Renal cortical epithelial cell (primary cell): Measurements from ENCODE around the gene TDRD5. TPM values are rescaled to one million over a fixed set of nuclear protein-coding genes. Genes with fewer than 3 reads are reported as not detected.
"Not testable (repeated sequence)": the region's sequence is repeated elsewhere in the genome, so short reads cannot be mapped to it uniquely, and the experiment has no call there.

ENCODE experiments used
- DNase-seq: peaks from one replicate; pipeline ENCODE4 v3.0.0-alpha.2; 2011; ENCODE audit warnings: low read depth
- total RNA-seq: library from RNA; depleted of rRNA; stranded (reverse); fragments of >200 nt; gene quantifications from 2 replicates; pipeline ENCODE4 v1.2.3, GENCODE V29; 2014

The TDRD5 gene
- total RNA-seq, 1 donor from 2014 or later, result 0.10 TPM

DNA sequence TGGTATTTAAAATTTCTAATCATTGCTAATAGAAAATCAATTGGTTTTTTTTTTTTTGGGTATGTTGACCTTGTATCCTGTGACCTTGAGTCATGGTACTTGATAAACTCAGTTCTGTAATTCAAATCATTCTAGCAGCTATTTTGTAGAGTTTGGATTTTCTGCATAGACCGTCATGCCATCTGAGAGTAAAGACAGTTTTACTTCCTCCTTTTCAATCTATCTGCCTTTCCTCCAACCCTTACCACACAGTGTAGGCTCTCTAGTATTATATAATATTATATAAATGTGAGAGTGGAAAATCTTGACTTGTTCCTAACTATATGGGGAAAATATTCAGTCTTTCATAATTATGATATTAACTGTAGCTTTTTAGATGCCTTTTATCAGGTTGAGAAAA lies 7.0 kb downstream of the TDRD5 start:
- no peak for DNase-seq

DNA sequence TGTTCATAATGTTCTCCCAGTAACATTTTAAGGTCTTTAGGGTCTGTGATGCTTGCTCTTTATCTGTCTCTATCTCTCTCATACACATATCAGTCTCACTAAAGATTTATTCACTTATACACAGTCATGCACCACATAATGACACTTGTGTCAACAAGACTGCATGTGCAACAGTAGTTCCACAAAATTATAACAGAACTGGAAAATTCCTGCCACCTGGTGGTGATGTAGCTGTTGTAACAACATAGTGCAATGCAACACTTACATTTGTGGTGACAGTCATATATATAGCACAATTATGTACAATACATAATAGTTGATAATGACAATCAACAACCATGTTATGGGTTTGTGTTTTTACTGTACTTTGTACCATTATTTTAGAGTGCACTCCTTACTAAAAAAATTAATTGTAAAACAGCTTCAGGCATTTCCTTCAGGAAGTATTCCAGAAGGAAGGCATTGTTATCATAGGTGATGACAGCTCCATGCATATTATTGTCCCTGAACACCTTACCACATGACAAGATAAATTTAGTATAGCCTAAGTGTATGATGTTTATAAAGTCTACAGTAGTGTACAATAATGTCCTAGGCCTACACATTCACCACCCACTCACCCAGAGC lies 8.1 kb downstream of the TDRD5 start:
- DNase-seq, result peak; percentile 57

DNA sequence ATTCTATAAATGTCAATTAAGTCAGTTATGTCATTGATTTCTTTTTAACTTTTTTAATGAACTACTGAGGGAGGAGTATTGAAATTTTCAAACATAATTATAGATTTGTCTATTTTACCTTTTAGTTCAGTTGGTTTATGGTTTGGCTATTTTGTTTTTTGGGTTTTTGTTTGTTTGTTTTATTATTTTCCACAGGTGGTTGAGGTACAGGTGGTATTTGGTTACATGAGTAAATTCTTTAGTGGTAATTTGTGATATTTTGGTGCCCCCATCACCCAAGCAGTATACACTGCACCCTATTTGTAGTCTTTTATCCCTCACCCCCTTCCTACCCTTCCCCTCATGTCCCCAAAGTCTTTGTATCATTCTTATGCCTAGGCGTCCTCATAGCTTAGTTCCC lies 9.5 kb downstream of the TDRD5 start:
- DNase-seq, result no peak

DNA sequence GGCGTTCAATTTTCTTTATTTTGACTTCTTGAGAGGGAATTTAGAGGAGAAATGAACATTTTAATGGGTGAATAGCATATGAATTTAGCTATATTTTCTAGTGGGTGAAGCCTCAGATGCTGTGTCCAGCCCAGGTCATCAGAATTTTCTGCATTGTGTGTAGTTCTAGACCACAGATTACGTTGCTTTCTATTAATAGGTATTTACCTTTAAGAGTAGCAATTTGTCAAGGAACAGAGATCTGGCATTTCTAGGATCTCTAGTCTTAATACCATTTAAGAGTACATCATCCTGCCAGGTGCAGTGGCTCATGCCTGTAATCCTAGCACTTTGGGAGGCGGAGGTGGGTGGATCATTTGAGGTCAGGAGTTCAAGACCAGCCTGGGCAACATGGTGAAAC lies 20.7 kb downstream of the TDRD5 start:
- DNase-seq, result no peak

DNA sequence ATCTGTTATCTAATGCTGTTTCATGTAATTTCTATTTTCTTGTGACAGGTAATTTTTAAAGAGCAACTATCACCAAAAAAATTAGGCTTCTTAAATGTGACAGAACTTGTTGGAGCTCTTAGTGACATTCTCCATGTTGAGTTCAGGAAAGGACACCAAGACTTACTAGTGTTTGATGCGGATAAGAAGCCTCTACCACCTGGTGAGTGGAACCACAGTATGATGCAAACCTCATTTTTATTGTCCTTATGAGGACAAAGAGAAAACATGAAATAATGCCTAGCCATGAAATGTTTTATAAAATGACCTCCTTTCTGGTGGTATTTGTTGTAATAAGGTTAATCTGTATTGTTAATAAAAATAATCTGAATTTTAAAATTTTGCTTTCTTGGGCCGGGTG lies 39.1 kb downstream of the TDRD5 start:
- no peak for DNase-seq

DNA sequence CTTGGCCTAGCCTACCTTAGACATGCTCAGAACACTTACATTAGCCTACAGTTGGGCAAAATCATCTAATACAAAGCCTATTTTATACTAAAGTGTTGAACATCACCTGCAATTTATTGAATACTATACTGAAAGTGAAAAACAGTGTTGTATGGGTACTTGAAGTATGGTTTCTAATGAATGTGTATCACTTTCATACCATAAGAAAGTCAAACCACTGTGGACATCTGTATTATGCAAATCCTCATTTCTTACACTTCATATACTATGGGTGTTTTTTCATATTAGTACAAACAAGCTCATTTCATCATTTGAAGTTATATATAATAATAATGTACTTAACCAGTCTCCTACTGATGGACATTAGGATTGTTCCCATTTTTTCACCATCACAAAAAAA lies 41.2 kb downstream of the TDRD5 start:
- DNase-seq, result no peak

DNA sequence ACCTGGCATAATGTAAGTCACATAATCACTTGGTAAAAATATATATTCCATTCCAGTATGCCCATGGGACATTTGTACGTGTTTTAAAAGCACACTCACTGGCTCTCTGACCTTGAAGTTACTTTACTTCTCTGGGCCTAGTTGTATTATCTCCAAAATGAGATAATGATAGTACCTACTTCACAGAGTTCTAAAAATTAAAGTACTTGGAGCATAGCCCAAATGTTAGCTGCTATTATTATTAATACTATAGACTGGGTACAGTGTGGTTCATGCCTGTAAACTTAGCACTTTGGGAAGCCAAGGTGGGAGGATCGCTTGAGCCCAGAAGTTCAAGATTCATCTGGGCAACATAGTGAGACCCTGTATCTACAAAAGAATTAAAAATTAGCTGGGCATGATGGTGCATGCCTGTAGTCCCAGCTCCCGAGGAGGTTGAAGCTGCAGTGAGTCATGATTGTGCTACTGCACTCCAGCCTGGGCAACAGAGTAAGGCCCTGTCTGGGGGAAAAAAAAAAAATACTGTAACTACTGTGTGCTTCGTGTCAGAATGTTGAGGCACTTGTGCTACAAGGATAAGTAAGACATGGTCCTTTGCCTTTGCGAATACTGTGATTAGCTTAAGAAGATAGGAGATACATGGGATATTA lies 45.7 kb downstream of the TDRD5 start:
- no peak for DNase-seq

DNA sequence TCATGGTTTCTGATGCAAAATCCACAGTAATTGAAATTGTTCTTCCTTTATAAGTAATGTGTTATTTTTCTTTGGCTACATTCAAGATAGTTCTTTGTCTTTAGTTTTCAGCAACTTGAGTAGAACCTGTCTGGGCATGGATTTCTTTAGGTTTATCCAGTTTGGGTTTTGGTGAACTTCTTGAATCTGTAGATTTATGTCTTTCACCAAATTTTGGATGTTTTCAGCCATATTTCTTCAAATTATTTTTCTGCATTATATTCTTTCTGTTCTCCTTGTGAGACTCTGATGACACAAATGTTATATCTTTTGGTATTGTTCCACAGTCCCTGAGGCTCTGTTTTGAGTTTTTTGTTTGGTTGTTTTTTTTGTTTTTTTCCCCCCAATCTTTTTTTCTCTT lies 69.4 kb downstream of the TDRD5 start:
- no peak for DNase-seq

DNA sequence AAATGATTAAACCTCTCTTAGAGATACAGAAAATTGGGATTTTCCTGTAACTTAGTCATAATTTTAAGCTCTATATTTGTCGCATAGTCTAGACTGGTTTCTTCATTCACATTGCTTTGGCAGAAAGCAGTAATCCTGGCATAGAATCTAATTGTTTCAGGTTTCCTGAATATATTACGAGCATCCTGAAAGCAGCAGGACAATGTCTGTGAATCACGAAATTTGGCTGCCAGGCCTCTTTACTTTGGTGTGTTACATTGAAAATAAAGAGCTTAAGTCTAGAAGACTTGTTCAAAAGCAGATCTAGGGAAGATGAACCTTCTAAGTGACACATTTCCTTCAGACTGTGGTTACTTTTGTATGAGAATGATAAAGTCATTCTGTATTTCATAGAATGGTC lies 72.2 kb downstream of the TDRD5 start:
- DNase-seq, result no peak

DNA sequence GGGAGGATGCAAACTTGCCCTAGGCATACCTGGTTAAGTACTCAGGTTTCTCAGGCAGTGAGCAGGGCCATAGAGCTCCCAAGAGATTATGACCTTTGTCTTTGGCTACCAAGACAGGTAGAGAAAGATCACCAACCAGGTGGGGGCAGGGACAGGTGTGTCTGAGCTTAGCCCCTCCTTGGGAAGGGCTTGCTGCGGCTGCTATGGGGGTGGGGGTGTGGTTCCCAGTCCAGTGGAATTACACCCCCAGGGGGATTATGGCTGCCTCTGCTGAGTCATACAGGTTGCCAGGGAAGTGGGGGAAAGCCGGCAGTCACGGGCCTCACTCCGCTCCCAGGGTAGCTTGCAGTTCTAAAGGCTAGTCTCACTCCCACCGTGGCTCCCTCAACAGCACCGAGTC lies 86.2 kb downstream of the TDRD5 start:
- no peak for DNase-seq

DNA sequence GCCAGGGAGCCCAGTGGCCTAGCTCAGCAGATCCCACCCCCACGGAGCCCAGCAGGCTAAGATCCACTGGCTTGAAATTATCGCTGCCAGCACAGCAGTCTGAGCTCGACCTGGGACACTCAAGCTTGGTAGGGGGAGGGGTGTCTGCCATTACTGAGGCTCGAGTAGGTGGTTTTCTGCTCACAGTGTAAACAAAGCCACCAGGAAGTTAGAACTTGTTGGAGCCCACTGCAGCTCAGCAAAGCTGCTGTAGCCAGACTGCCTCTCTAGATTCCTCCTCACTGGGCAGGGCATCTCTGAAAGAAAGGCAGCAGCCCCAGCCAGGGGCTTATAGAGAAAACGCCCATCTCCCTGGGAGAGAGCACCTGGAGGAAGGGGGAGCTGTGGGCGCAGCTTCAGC lies 102.9 kb downstream of the TDRD5 start:
- not testable (repeated sequence) for DNase-seq

DNA sequence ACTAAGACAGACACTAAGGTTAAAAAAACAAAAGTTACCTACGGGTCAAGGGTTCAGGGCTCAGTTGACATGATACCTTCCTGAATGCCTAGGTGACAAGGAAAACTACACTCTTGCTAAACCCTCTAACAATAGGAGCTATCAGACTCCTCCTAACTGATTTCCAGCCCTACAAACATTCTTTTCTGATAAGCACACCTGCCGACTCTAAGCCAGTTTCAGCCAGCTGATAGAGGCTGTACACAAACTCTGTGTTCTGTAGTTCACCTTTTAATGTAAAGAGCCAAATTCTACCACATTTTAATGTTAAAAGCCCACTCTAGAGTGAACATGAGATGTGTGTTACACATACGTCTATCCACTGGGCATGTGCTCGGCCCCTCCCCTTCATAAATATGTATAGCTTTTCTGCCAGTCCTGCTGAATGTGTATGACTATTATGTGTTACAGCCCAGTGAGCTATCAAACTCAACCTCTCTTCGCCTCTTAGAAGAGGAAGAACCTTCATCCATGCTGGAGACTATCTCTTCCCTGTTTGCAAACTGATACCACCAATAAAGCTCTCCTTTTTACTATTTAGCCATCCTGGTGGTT lies 111.4 kb downstream of the TDRD5 start:
- no peak for DNase-seq

DNA sequence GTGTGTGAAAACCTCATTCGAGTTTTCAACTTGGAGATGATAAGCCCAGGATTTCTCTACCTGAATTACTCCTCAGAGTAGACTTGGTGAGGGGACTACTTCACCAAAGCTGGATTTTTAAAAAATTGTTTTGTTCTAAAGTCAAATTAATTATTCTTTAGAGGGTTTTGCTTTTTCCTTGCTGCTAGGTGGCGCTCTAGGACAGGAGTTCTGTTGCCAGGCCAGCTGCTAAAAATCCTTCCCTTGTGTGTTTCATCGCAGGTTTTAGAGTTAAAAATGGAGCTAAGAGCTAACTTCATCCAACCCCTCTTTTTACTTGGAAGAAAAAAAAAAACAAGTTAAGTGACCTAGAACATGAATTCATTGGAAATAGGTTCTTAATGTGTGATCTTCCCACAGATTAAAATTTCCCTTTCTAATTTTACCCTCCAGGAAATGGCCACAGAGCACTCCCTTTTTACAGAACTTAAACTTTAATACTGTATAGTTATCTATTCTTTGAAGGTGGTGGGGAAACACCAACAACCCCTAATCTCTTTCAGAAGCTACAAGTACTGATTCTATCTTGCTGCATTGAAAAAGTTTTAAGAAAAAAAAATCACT lies 114.8 kb downstream of the TDRD5 start:
- DNase-seq, result peak; percentile 40

DNA sequence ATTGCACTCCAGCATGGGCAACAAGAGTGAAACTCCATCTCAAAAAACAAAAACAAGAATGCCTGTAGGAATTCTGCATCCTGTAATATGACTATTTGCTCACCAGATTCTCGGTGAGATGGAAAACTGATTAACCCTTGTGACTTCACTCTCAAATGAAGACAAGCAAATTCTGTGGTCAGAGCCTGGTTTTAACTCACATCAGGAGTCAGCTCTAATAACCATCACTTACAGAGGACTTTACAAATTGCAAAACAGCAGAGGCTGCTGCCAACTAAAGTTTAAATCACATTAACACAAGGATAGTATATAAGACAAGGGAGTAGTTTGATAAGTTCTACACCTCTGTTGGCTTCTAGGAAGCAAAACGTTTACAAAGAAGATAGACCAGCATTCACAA lies 115.8 kb downstream of the TDRD5 start:
- DNase-seq, result no peak

DNA sequence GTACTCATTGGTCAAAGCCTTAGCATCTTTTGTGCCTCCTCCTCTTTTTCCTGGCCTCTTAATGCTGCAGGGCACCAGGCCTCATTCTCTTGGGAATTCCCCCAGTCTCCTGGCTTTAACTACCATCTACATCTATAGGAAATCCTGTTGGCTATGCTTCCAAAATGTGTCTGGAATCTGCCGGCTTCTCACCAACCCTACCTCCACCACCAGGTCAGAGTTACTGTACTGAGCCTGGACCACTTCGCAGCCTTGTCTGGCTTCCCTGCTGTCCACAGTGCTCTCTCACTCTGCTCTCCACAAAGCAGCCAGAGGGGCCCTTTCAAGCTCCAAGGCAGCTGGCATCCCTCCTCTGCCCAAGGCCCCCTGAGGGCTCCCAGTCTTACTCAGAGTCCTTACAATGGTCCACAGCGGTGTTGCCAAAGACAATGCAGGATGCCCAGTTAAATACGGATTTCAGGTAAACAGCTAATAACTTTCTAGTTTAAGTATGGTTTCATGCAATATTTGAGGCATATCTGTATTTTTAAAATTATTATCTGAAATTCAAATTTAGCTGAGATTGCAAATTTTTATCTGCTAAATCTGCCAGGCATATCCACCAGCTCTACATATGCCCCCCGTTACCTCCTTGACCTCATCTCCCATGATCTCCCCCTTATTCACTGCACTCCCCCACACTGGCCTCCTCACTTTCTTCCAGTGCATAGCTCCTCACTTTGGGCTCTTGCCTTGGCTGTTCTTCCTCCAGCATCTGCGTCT lies 117.0 kb downstream of the TDRD5 start:
- DNase-seq, result no peak

DNA sequence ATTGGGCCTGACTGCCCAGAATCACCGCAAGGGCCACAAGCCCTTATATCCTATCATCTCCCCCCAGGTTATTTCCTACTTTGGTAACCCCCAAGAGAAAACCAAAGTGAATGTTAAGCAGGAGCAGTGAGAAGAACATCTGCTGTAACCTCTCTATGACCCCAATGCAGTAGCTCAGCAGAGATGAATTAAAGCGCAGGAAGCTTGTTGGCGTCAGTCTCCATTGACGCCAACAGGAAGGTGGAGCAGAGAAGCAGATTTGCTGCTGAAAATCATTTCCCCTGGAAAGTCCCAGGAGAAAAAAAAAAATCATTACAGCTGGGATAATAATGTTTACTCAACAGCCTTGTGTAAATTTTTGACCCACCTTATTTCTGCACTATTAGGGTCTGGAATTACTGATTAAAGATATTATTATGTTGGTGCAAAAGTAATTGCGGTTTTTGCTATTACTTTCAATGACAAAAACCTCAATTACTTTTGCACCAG lies 118.3 kb downstream of the TDRD5 start:
- no peak for DNase-seq

DNA sequence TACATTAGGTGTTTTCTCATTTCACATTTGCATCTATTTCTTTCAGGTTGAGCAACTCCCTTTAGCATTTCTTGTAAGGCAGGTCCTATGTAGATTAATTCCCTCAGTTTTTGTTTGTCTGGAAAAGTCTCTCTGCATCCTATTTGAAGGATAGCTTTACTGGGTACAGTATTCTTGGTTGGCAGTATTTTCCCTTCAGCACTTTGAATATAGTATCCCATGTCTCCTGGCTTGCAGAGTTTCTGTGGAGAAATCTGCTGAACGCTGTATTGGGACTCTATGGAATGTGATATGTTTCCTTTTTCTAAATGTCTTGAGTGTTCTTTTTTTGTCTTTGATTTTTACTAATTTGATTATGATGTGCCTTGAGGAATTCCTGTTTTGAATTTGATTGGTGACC lies 122.5 kb downstream of the TDRD5 start:
- DNase-seq, result no peak

DNA sequence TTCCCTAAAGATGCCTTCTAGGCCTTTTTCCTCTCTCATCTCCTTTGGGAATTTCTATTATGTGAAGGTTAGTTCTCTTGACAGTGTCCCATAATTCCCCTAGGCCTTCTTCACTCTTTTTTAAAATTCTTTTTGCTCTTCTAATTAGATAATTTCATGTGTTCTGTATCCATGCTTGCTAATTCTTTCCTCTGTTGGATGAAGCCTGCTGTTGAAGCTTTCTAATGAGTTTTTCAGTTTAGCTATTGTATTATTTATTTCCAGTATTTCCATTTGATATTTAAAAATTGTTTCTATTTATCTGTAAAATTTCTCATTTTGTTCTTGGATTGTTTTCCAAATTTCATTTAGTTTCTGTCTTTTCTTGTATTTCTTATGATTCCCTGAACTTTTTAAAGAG lies 123.0 kb downstream of the TDRD5 start:
- no peak for DNase-seq

DNA sequence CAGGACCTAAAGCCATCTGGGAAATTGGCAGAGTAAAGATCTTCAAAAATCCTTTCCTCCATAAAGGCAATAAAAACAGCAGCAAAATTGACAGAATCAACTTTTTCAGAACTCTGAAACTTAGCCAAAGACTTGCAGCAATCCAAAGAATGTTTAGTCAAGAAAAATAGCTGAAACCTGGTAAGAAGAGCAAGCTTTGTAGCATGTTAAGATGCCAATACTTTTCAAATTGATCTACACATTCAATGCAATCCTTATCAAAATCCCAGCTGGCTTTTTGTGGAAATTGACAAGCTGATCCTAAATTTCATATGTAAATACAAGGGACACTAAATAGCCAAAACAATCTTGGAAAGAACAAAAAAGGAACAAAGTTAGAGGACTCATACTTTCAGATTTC lies 127.6 kb downstream of the TDRD5 start:
- no peak for DNase-seq

DNA sequence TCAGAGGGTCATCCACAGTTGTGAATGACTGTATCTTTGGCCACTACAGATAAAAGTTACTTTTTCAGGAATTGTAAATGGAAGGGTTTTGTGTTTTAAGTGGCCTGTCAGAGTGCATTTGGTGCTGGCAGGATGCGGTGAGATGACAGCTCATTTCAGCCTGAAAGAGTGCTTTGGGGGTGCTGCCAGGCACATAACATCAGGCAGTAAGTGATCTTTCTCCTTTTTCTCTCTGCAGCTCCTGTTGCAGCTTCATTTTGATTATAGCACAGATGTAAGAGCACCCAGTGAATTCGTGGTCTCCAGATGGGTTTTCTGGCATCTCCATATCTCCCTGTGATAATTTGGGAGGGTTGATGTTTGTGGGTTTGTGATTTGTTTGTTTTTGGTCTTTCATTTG lies 136.6 kb downstream of the TDRD5 start:
- no peak for DNase-seq

DNA sequence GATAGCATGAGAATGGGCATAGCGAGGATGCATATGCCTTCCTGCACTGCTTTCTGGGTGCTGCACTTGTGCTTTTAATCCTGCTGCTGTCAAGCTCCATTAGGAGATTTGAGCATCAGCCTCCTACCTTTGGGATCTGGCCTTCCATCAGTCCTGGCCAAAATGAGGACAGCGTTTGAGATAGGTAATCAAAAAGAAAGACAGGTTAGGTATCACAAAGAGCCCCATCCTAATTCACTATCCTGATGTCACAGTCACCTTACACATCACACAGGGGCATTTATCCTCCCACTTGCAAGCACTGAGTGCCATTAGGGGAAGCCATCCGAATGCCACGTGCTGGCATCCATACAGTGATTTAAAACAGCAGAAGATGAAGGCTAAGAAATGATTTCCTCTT lies 138.2 kb downstream of the TDRD5 start:
- no peak for DNase-seq

DNA sequence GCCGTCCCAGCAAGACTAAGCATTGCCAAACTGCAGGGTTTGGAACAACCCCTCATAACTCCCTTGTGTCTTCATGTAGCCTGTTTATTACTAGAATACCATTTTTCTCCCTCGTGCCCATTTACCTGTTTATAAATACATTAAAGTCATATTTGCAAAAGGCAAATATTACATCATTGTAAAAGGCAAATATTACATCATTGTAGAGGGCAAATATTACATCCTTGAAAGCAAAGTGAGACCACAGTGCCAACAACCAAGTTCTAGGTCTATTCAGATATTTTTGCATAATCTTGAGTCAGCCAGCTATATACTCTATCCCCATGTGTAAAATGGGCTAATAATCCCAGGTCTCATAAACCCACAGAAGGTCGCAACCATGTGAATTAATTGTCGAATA lies 140.0 kb downstream of the TDRD5 start:
- DNase-seq, result no peak
